OCI-LY7 (cell line): Measurements from ENCODE around the gene ZNF143. TPM values are rescaled to one million over a fixed set of nuclear protein-coding genes. Genes with fewer than 3 reads are reported as not detected.

ENCODE experiments used
- BruUV-seq: library from RNA; stranded (reverse); fragments of 400-500 nt; replicated peaks from 2 replicates; lab custom pipeline; 2021; lab: Mats Ljungman, UMichigan
- CTCF ChIA-PET: fragments of 300-600 bp; sonication (Branson Sonifier 250); formaldehyde crosslinking; loops from one replicate; lab custom pipeline; 2022; ENCODE audit warnings: antibody characterized with exemption; ENCODE audit not compliant: unreplicated experiment; lab: Charles Lee
- POLR2A ChIA-PET: fragments of 300-600 bp; sonication (Branson Sonifier 250); formaldehyde crosslinking; loops from one replicate; lab custom pipeline; 2022; ENCODE audit warnings: antibody characterized with exemption; lab: Charles Lee
- DNase-seq: peaks from one replicate; pipeline ENCODE4 v3.0.0-alpha.2; 2015; ENCODE audit warnings: low spot score
- H2AFZ ChIP-seq: fragments of 200-600 bp; sonication (generic), shearing (Covaris generic); 2 replicates; pipeline ENCODE4 v1.6.1; 2014; ENCODE audit warnings: mild to moderate bottlenecking, antibody characterized with exemption, low read length, moderate library complexity
- H3K27ac ChIP-seq: fragments of 200-600 bp; sonication (generic); 2 replicates; pipeline ENCODE4 v1.5.1; 2014; ENCODE audit warnings: mixed run types, low read depth, mild to moderate bottlenecking, moderate library complexity, low read length, inconsistent platforms; ENCODE audit not compliant: poor library complexity, severe bottlenecking
- H3K36me3 ChIP-seq: fragments of 200-600 bp; sonication (generic); 2 replicates; pipeline ENCODE4 v1.6.1; 2014; ENCODE audit warnings: mild to moderate bottlenecking, antibody characterized with exemption, low read length, moderate library complexity, mixed read lengths; ENCODE audit not compliant: insufficient read depth
- H3K4me1 ChIP-seq: fragments of 200-600 bp; sonication (generic); 2 replicates; pipeline ENCODE4 v1.5.1; 2014; ENCODE audit warnings: mild to moderate bottlenecking, low read length; ENCODE audit not compliant: insufficient read depth, poor library complexity, severe bottlenecking
- H3K4me2 ChIP-seq: fragments of 200-600 bp; sonication (generic); 2 replicates; pipeline ENCODE4 v1.6.1; 2014; ENCODE audit warnings: mild to moderate bottlenecking, low read length
- H3K4me3 ChIP-seq: fragments of 200-600 bp; sonication (generic); 2 replicates; pipeline ENCODE4 v1.5.1; 2014; ENCODE audit warnings: mild to moderate bottlenecking, low read depth, low read length; ENCODE audit not compliant: poor library complexity, severe bottlenecking
- H3K79me2 ChIP-seq: fragments of 200-600 bp; sonication (generic); 2 replicates; pipeline ENCODE4 v1.6.1; 2016; ENCODE audit warnings: low read depth, mild to moderate bottlenecking, low read length, moderate library complexity, mixed read lengths; ENCODE audit not compliant: insufficient read depth
- H3K9me2 ChIP-seq: fragments of 200-600 bp; sonication (generic); 2 replicates; pipeline ENCODE4 v1.6.1; 2016; ENCODE audit warnings: mild to moderate bottlenecking, low read length, mixed read lengths; ENCODE audit not compliant: insufficient read depth
- H3K9me3 ChIP-seq: fragments of 200-600 bp; sonication (generic); 2 replicates; pipeline ENCODE4 v1.6.1; 2014; ENCODE audit warnings: mild to moderate bottlenecking, mixed run types, low read length, mixed read lengths
- H4K20me1 ChIP-seq: fragments of 200-600 bp; sonication (generic); 2 replicates; pipeline ENCODE4 v1.6.1; 2014; ENCODE audit warnings: mild to moderate bottlenecking, antibody characterized with exemption, low read length, moderate library complexity, mixed read lengths; ENCODE audit not compliant: insufficient read depth
- CTCF ChIP-seq: fragments of 200-600 bp; sonication (generic); conservative IDR thresholded peaks from 2 replicates; pipeline ENCODE4 v1.5.1; 2014; ENCODE audit warnings: mild to moderate bottlenecking, antibody characterized with exemption, low read length, moderate library complexity, mixed read lengths
- EZH2phosphoT487 ChIP-seq: fragments of 200-600 bp; sonication (generic); IDR thresholded peaks from 2 replicates; pipeline ENCODE4 v1.6.1; 2018; ENCODE audit warnings: low read depth, borderline replicate concordance, mild to moderate bottlenecking, mixed run types, antibody characterized with exemption, low read length, moderate library complexity, mixed read lengths
- intact Hi-C: fragments of 100-400 bp; cut with micrococcal nuclease; formaldehyde crosslinking; loops from one replicate; pipeline ENCODE4 v1.10.0; 2022; ENCODE audit not compliant: unreplicated experiment
- total RNA-seq, 2 experiments: library from RNA; depleted of rRNA in 1 of 2; stranded (reverse); fragments of >200 nt in 1 of 2; shearing (Covaris generic) in 1 of 2; gene quantifications; 2 replicates each; pipeline ENCODE4 v1.2.3, GENCODE V29; 2014 to 2022

ZNF143 gene
- total RNA-seq, 2 experiments from 2014 or later = 25.0 to 28.4 TPM

GRCh38 chr11:9563196-9563730, 102.5 kb downstream of the ZNF143 start:
- H3K4me1 ChIP-seq = peaks cover 2% of the 10 kb centered on the region
- DNase-seq = no peak
- H4K20me1 ChIP-seq = no peaks in the 10 kb centered on the region
- H2AFZ ChIP-seq = no peak overlapping the region
- ChIA-PET POLR2A (interaction anchor here (1.1 kb wide), 1 partner anchor 32 kb away, joined by 4 read pairs; no protein-coding TSS in a partner anchor), CTCF (no interaction called here)
- H3K4me2 ChIP-seq = no peak overlapping the region
- H3K9me3 ChIP-seq = peaks cover 8% of the 10 kb centered on the region; the same call in 1 of the 2 replicates
- H3K4me3 ChIP-seq = no peak overlapping the region
- BruUV-seq = no TSS peak
- no peaks in the 10 kb centered on the region for H3K79me2 ChIP-seq
- TF ChIP-seq CTCF (no peak), EZH2phosphoT487 (no peak)
- H3K9me2 ChIP-seq = no peaks in the 10 kb centered on the region
- H3K27ac ChIP-seq = no peak overlapping the region
- no peaks in the 10 kb centered on the region; the same call in 1 of the 2 replicates for H3K36me3 ChIP-seq
- intact Hi-C loops = no loop called here

GRCh38 chr11:9565822-9566560, 105.2 kb downstream of the ZNF143 start:
- H3K4me2 ChIP-seq = no peak overlapping the region
- intact Hi-C loops = no loop called here
- no peak for DNase-seq

More at GRCh38 chr11:9565822-9566560, 105.2 kb downstream of the ZNF143 start:
- ChIA-PET CTCF (interaction anchor here (0.9 to 1.0 kb wide), 2 partner anchors 31 to 47 kb away, joined by 3 read pairs; no protein-coding TSS in a partner anchor), POLR2A (interaction anchor here (0.6 to 15.1 kb wide), 3 partner anchors 12 to 38 kb away, joined by 4 to 509 read pairs (median 4); no protein-coding TSS in a partner anchor)
- Histone ChIP-seq H3K4me3 (no peak overlapping the region), H4K20me1 (no peaks in the 10 kb centered on the region), H3K79me2 (no peaks in the 10 kb centered on the region), H3K36me3 (no peaks in the 10 kb centered on the region; the same call in 1 of the 2 replicates), H3K9me2 (no peaks in the 10 kb centered on the region), H2AFZ (peak overlapping the region; percentile 22; the same call in 1 of the 2 replicates), H3K27ac (no peak overlapping the region), H3K4me1 (peaks cover 30% of the 10 kb centered on the region), H3K9me3 (peaks cover 7% of the 10 kb centered on the region; the same call in 1 of the 2 replicates)
- no TSS peak for BruUV-seq
- no peak for TF ChIP-seq EZH2phosphoT487
- no peak for TF ChIP-seq CTCF
